GM19397 (cell line): ENCODE measurements around the gene WDFY2.
"Not testable (repeated sequence)": the region's sequence is repeated elsewhere in the genome, so short reads cannot be mapped to it uniquely, and the experiment has no call there.

ENCODE experiments used
- ATAC-seq: cut with Tn5 transposase; IDR thresholded peaks from one replicate; pipeline ENCODE4 v1.9.1; 2021; ENCODE audit warnings: mild to moderate bottlenecking, moderate library complexity; ENCODE audit not compliant: unreplicated experiment

The WDFY2 gene

DNA sequence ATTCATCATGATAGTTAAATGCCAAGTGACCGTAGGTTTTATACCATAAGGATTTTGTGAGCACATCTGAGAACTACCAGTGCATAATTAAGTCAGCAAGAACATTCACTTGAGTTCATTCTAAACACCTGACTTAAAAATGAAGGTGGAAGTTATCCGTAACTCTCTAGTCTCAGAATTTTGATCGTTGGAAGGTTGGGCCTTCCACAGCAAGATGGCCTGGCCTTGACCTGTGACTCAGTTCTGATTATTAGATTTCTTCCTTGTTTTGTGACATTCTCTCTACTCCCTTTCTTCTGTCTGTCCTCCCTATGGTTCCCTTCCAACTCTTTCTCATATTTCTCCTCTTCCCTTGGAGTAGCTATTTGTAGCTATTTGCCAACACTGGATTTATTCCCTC is 20.0 kb upstream of the WDFY2 start:
- no peak for ATAC-seq

- ATAC-seq, result no peak
Measured at GRCh38 chr13:51564671-51565070, 19.6 kb upstream of the WDFY2 start.

- ATAC-seq, result not testable (repeated sequence)
Measured at GRCh38 chr13:51569001-51569400, 15.3 kb upstream of the WDFY2 start.

DNA sequence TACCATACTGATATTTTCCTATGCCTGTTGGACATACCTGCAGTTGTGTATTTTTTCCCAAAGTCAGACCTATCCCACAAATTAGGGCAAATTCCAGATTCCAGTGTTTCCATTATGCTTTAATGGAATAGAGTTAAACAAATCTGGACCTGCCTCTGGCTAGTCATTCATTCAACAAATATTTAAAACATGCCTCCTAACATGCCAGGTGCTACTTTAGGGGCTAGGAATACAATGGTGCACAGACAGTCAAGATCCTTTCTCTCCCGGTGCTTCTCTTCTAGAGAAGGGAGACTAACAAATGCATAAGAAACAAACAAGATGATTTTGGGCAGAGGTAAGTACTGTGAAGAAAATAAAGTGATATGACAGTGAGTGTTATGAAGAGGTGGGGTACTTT is 7.5 kb upstream of the WDFY2 start:
- no peak for ATAC-seq

DNA sequence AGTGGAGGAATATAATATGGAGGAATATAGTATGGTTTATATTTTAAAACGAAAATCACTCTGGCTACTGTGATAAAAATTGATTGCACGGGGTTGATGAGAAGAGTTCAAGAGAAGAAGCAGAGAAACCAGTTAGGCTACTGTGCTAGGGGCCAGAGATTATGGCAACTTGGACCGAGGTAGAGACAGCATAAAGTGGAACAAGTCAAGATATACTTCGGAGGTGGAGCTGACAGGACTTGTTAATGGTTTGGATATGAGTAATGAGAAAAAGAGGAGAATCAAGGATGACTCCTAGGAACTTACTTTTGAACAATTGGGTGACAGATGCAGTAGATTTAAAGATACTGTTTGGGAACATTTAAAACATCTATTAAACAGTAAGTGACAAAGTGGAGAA is 6.6 kb upstream of the WDFY2 start:
- no peak for ATAC-seq

GRCh38 chr13:51579676-51580075 is 4.6 kb upstream of the WDFY2 start:
- ATAC-seq, result no peak

- no peak for ATAC-seq
Measured at GRCh38 chr13:51581148-51581820, 3.0 kb upstream of the WDFY2 start.

DNA sequence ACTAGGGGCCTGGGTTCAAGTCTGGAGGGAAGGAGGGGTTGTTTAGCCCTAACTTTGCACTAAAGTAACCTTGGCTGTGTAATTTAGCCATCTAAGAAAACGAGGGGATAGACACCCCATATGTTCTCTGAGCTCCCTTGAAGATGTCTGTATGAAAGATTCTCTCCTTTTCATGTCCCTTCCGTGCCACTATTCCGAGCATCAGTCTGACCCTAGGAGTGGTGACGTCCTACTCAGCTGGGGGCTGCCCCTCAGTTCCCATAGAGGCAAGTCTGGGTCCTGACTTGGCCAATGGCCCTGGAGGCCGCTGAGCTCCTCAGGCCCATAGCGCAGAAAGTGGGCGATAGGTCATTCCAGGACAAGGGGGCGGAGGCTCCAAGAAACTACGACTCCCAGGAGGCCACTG is 790 bp upstream of the WDFY2 start:
- no peak for ATAC-seq

DNA sequence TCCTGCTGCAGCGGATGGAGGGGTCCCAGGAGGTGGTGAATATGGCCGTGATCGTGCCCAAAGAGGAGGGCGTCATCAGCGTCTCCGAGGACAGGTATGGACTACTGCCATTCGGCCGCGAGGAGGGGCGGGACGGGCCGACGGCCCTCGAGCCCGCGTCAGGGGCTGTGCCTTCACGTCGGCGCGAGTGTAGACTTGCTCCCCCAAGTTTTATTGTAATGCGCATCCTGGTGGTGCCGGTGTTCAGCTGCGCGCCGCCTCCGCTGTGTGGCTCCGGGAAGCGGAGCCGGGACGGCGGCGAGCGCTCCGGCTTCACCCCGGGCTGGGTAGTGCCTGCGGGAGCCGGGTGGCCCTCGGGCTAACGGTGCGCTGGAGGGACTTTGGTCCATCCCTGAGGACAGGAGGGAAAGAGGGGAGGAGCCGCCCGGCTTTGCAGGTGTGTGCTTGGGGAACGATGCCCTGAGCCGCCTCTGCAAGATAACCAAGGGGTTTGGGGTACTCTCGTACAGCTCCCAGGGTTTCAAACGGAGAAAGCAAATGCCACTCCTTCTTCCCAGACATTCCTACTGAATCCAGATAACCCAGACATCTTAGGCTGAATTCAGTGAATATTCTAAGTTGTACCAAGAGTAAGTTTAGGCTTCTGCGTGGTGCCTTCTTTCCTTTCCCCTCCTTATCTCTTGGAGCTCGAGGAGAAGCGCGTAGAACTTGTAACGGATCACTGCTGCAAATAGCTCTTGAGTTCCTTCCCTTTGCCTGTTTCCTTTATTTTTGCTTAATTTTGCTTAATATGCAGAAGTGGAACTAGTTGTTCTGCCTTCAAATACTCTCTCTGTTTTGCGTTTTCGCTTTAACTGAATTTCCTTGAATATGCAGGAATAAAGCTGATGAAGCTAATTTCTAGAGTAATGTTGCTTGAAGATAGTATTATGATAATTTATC is 740 bp downstream of the WDFY2 start:
- peak; percentile 32 for ATAC-seq

- ATAC-seq, result no peak
Measured at GRCh38 chr13:51585696-51586095, 1.4 kb downstream of the WDFY2 start.

DNA sequence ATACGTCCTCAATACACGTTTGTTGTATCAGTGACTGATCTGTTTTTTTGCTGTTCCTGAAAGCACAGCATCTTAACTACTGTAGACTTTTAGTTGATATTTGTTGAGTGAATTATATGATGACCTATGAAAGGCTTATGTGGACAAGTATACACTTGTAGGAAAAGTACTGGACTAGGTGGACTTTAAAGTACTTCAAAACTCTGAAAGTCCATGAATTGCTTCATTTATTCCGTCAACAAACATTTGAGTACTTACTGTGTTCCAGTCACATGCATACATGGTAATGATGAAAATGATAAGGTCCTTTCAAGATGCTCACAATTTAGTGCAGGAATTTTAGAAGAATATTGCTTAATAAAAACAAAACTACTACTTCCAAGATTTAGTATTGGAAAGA is 3.1 kb downstream of the WDFY2 start:
- ATAC-seq, result no peak

GRCh38 chr13:51588406-51588949 is 4.2 kb downstream of the WDFY2 start:
- ATAC-seq, result no peak

- no peak for ATAC-seq
Measured at GRCh38 chr13:51589793-51590192, 5.5 kb downstream of the WDFY2 start.

- no peak for ATAC-seq
Measured at GRCh38 chr13:51590231-51590970, 6.1 kb downstream of the WDFY2 start.

DNA sequence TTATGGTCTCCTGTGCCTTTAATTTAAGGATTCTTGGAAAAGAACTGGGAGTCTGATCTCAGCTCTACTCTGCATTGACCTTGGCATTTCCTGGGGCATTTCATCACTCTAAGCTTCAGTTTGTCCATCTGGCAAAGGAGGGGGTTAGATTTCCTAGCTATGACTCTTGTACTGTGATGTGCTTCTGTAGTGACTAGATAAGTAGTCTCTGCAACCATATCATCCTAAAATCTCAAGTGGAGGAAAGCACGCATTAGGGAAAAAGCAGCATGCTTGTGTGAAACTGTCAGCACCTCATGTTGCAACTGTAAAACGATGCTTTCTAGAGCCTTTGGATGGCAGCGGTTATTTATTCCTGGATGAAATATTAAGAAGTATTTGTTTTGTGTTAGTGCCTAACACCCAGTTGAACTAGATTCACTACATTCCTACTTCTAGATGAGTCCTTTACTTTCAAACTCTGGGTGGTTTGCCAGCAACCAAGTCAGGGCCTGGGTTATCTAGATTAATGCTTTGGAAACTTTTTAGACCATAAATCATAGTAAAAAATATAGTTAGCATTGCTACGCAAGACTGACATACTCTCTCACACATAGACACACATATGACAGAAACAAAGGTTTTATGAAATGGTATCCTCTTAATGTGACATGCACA is 6.8 kb downstream of the WDFY2 start:
- ATAC-seq, result no peak

GRCh38 chr13:51591938-51592337 is 7.7 kb downstream of the WDFY2 start:
- ATAC-seq, result not testable (repeated sequence)

DNA sequence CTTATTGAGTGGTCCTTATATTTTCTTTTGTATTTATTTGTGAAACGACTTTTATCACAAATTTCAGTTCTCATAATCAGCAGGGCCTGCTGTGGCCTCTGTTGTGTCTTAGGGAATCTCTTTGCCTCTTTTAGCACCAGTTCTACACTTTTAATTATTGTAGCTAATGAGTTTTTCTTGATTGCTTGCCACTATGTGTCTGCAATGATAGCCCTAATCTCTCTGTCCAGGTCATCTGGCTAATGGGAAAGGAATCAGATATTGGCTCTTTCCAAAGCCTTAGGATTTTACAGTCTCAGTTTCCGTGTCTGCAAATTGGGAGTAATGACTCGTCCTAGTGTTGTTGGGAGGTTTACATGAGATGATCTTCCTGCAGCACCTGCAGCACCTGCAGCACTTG is 10.2 kb downstream of the WDFY2 start:
- no peak for ATAC-seq

GRCh38 chr13:51595416-51595815 is 11.2 kb downstream of the WDFY2 start:
- ATAC-seq, result no peak

DNA sequence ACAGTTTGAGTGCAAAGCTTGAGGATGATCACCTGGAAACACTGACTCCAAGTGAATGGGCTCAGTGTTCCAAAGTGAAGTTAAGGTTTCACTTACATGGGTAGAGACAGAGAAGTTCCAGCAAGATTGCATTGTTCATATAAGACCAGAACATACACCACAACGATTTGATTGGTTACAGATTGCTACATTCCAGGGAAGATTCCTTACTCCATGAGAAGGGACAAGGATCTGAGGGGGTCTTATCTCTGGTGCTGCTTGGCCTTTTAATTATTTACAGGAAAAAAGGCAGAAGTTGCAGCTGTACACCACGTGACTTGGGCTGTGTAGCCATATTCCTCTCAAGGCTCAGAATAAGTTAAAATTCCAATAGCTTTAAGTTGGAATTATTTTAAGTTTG is 12.3 kb downstream of the WDFY2 start:
- no peak for ATAC-seq

GRCh38 chr13:51599444-51600176 is 15.3 kb downstream of the WDFY2 start:
- ATAC-seq, result no peak
